GM10248 (cell line): ENCODE results near the gene USP47.

Experiments
- CTCF ChIA-PET: fragments of 300-600 bp; sonication (Branson Sonifier 250); formaldehyde crosslinking; extraction: SDS; loops from one replicate; lab custom pipeline; 2021; ENCODE audit warnings: antibody characterized with exemption; lab: Yijun Ruan, JAX
- POLR2A ChIA-PET: fragments of 350-650 bp; sonication (Branson Sonifier 250); formaldehyde crosslinking; extraction: SDS; loops from one replicate; lab custom pipeline; 2020; ENCODE audit warnings: antibody characterized with exemption; lab: Yijun Ruan, JAX
- DNase-seq: peaks from one replicate; pipeline ENCODE4 v3.0.0; 2012; ENCODE audit errors: extremely low spot score
- TF ChIP-seq, protein P1 (sequence below): IDR thresholded peaks from 2 replicates; pipeline ENCODE4 v1.5.1; 2012; ENCODE audit warnings: mild to moderate bottlenecking, low read depth; ENCODE audit errors: extremely low read depth, missing control alignments, control extremely low read depth

The USP47 gene

DNA sequence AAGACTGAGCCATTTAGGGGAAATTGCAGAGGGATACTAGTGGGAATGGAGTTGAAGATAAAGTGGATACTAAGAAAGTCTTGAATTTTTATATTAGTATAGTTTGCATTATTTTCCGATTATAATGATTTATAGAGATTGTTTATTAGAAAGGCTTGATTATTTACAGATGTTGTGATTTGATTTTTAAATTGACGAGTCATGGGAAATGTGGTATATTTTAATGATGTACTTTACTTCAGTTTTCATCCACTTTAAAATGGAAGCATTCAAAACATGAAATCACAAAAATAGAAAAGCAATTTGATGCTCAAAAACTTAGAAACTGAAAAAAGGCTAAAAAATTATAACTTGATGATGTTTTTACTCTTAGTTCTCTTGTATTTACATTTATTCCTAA, 21.2 kb downstream of the USP47 start:
- ChIA-PET CTCF (interaction anchor here (1.4 to 3.7 kb wide), 2 partner anchors 13 kb away, joined by 3 to 13 read pairs; no protein-coding TSS in a partner anchor), POLR2A (no interaction called here)
- TF ChIP-seq, protein P1, sequence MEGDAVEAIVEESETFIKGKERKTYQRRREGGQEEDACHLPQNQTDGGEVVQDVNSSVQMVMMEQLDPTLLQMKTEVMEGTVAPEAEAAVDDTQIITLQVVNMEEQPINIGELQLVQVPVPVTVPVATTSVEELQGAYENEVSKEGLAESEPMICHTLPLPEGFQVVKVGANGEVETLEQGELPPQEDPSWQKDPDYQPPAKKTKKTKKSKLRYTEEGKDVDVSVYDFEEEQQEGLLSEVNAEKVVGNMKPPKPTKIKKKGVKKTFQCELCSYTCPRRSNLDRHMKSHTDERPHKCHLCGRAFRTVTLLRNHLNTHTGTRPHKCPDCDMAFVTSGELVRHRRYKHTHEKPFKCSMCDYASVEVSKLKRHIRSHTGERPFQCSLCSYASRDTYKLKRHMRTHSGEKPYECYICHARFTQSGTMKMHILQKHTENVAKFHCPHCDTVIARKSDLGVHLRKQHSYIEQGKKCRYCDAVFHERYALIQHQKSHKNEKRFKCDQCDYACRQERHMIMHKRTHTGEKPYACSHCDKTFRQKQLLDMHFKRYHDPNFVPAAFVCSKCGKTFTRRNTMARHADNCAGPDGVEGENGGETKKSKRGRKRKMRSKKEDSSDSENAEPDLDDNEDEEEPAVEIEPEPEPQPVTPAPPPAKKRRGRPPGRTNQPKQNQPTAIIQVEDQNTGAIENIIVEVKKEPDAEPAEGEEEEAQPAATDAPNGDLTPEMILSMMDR = no peak
- no peak for DNase-seq

DNA sequence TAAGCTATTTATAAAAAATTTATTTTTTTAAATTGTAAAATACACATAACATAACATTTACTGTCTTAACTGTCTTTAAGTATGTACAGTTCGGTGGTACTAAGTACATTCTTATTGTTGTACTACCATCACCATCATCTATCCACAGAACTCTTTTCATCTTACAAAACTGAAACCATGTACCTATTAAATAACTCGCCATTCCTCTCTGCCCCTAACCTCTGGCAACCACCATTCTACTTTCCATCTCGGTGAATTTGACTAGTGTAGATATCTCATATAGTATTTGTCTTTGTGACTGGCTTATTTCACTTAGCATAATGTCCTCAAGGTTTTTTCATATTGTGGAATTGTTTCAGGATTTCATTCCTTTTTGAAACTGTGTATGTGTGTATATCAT, 22.6 kb downstream of the USP47 start:
- POLR2A ChIA-PET = no interaction called here
- TF ChIP-seq, protein P1 = no peak
- no peak for DNase-seq
- CTCF ChIA-PET = interaction anchor here (1.0 to 3.7 kb wide), 4 partner anchors 10 to 37 kb away, joined by 3 to 13 read pairs (median 3); no protein-coding TSS in a partner anchor

DNA sequence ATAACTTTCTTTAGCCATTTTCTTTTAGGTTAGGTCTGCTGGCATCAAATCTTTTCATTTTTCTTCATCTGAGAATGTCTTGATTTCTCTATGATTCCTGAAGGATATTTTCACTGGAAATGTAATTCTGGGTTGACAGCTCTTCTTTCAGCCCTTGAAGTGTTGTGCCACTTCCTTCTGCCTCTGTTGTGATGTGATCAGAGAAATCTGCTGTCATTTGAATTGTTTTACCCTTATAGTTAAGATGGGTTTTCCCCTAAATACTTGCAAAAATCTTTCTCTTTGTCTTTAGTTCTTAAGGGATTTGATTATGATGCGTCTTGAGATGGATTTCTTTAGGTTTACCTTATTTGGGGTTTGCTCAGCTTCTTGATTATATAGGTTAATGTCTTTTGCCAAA, 23.0 kb downstream of the USP47 start:
- TF ChIP-seq, protein P1 = no peak
- DNase-seq = no peak

DNA sequence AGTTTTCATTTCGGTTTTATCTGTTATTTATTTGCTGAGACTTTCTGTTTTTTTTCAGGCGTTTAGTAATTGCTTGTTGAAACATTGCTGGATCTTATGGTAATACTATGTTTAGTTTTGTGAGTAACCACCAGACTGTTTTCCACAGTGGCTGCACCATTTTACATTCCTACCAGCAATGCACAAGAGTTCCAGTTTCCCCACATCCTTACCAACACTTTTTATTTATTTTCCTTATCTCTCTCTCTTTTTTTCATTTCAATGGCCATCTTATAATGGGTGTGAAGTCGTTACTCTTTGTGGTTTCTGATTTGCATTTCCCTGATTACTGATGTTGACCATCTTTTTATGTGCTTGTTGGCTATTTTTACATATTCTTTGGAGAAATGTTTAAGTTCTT, 23.7 kb downstream of the USP47 start:
- CTCF ChIA-PET = interaction anchor here (1.0 kb wide), 1 partner anchor 16 kb away, joined by 5 read pairs; no protein-coding TSS in a partner anchor
- POLR2A ChIA-PET = no interaction called here
- no peak for DNase-seq
- TF ChIP-seq, protein P1 = no peak

More for the DNA sequence above, 23.0 kb downstream of the USP47 start:
- POLR2A ChIA-PET = no interaction called here
- CTCF ChIA-PET = interaction anchor here (1.0 to 3.7 kb wide), 2 partner anchors 15 to 37 kb away, joined by 3 to 13 read pairs; no protein-coding TSS in a partner anchor

DNA sequence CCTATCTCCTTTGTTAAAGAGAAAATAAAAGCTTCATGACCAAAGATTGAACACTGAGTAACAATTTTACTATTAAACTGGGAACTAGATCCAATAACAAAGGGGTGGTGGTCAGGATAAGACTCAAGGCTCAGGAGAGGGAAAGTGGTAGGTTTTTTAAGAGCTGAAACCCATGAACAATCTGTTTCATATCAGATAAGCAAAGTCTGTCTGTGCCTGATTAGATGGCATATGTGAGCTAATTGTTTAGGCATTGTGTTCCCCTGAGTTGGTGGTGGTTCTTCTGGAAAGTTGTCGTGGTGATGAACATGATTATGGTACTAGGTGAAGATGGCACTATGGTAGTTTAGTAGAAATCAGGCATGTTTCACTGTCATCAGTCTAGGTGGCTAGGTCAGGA, 24.4 kb downstream of the USP47 start:
- ChIA-PET POLR2A (interaction anchor here (0.5 kb wide), 1 partner anchor 78 kb away, joined by 3 read pairs; no protein-coding TSS in a partner anchor), CTCF (interaction anchor here (1.0 kb wide), 3 partner anchors 9 to 30 kb away, joined by 3 to 5 read pairs (median 3); no protein-coding TSS in a partner anchor)
- DNase-seq = no peak
- TF ChIP-seq, protein P1 = no peak

DNA sequence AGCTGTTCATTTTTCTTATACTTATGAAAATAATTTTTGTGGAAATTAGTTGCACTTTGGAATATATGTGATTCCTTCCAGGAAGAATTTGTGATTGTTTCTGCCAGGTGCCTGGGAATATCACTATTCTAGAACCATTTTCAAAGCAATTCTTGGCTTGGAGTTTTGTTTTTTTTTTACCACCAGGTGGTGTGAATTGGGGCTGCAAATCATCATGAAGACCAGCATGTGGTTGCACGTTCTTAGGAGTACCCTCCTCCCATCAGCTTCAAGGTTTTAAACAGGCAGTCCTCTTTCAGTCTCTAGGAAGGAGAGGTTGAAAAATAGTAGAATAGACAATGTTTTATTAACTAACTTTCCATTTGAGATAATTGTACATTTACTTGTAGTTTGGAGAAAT, 25.9 kb downstream of the USP47 start:
- ChIA-PET CTCF (interaction anchor here (1.2 to 1.3 kb wide), 2 partner anchors 10 to 19 kb away, joined by 3 to 4 read pairs; no protein-coding TSS in a partner anchor), POLR2A (no interaction called here)
- TF ChIP-seq, protein P1 = no peak
- no peak for DNase-seq
